NCI-H345 treated with DMSO at 0.1 percent for 48 hours (cell line): Measurements from ENCODE around the gene ULK1.
A peak's percentile ranks its signal among the peaks of the same experiment; 100 is the strongest.

Experiments used
- DNase-seq: peaks from one replicate; lab custom pipeline; 2025; ENCODE audit not compliant: unreplicated experiment; lab: John Stamatoyannopoulos, UW

ULK1 gene

DNA sequence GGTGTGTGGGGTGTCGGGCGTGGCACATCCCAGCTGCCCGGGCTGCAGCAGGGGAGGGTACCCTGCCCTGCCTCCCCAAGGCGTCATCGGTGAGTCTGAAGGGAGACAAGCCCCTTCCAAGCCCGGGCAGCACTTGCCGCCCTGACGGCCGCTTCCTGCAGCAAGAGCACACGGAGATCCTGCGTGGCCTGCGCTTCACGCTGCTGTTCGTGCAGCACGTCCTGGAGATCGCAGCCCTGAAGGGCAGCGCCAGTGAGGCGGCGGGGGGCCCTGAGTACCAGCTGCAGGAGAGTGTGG is 24.6 kb downstream of the ULK1 start:
- no peak for DNase-seq

DNA sequence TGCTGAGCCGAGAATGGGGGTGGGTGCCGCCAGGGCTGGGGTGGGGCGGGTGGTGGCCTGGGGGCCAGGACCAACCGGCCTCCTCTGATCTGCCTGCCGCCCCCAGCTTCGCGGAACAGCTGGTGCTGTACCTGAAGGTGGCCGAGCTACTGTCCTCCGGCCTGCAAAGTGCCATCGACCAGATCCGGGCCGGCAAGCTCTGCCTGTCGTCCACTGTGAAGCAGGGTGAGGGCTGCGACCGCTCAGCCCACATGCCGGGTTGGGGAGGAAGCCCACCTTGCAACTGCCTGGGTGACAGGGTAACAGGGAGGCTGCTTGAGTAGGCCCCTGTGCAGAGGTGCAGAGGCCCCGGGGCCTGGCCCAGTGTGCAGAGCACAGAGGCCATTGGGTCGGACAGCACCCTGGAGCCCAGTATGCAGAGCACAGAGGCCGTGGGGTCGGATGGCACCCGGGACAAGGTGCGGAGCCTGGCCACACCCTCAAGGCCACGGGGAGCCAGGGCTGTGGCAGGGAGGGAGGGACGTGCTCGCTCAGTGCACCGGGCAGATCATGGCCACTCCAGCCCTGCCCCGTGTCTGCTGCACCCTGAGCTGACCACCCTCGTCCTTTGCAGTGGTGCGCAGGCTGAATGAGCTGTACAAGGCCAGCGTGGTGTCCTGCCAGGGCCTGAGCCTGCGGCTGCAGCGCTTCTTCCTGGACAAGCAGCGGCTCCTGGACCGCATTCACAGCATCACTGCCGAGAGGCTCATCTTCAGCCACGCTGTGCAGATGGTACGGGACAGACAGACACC is 25.1 kb downstream of the ULK1 start:
- no peak for DNase-seq

DNA sequence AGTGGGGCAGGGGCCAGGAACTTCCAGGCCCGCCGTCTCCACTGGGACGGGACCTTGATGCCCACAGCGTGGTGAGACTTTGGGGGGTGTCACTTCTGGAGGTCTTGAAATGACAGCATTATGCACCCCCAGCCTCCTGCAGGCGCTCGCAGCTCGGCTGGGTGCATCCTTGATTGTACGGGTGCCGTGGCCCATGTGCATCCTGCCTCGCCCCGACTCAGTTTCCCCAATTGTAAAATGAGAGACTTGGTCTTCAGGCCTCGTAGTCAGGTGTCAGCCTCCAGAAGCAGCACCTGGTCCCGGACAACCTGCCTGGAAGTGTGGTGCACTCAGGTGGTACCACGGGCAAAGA is 25.7 kb downstream of the ULK1 start:
- no peak for DNase-seq

DNA sequence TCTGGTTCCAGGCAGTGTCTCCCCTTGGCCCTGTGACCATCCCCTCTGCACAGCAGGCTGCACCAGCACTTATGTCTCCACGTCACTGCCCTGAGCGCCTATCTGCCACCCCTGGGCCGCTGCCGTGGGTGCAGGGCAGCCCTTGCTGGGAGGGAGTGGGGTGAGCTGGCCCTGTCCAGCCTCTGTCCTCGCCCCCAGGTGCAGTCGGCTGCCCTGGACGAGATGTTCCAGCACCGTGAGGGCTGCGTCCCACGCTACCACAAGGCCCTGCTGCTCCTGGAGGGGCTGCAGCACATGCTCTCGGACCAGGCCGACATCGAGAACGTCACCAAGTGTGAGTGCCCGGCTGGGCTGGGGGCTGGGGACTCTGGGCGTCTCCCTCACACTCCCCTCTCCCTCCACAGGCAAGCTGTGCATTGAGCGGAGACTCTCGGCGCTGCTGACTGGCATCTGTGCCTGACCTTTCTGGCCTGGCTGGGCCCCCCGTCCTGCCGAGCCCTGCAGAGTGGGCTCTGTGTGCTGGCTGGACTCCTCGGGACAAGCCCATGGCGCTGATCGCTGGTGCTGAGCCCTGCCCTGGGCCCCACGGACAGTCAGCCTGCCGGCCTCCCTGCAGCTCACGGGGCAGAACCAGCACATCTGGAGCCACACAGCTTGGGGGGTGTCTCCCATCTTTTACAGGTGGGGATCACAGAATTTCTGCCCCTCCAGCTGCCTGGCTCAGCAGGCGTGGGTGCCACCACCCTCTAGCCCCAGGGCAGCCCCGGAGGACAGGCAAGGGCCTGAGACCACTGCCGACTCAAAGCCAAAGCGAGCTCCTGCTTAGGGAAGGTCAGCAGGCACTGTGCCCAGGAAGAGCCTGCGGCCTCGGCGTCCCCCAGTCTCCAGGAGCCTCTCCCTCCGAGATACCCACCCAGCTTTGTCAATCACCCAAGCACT is 26.7 kb downstream of the ULK1 start:
- no peak for DNase-seq

GRCh38 chr12:131921866-131922769 is 27.7 kb downstream of the ULK1 start:
- no peak for DNase-seq

DNA sequence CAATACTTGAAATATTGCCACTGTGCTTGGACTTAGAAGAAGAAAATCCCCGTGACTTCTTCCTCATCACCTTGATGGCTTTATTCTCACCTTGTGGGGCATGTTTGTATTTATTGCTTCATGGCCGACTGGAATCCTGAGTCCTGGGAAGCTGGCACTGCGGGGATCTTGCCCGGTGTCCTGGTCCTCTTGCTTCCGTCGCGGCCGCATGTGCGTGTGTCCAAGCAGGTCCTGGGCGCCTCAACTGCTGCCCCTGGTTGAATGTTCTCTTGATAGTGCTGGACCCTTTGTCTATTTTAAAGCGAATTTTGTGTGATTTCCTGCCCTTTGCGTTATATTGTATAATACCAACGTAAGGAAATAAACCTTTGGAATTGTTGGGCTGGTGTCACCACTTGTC is 28.4 kb downstream of the ULK1 start:
- no peak for DNase-seq

DNA sequence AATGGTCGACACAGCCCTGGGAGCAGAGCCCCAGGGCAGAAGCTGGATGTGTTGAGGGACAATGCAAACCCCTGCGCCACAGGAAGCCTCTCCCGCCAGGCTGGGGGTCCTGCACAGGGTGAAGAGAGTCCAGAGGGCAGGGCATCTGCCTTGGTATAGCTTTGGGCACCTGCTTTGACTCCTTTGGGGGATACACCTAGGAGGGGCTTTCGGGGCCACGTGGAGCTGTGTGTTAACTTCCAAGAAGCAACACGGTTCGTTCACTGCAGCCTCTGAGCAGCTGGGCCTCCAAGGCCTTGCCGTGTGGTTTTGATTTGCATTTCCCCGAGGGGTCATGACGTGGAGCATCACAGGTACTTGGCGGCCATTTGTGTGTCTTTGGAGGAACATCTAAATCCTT is 28.8 kb downstream of the ULK1 start:
- no peak for DNase-seq

GRCh38 chr12:131927110-131928079 is 33.0 kb downstream of the ULK1 start:
- no peak for DNase-seq

DNA sequence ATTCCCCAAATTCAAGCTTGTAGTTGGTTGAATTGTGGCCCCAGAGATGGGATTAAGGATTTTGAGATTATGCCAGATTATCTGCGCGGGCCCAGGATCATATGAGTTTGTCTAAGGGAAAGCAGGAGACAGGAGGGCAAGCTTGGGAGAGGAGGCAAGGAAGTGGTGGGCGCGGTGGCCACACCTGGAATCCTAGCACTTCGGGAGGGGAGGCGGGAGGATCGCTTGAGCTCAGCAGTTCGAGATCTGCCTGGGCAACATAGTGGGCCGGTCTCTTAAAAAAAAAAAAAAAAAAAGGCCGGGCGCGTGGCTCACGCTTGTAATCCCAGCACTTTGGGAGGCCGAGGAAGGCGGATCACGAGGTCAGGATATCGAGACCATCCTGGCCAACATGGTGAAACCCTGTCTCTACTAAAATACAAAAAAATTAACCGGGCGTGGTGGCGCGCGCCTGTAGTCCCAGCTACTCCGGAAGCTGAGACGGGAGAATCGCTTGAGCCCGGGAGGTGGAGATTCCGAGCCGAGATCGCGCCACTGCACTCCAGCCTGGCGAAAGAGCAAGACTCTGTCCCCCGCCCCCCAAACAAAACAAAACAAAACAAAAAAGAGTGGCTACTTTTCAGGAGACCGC is 33.8 kb downstream of the ULK1 start:
- DNase-seq, result no peak

DNA sequence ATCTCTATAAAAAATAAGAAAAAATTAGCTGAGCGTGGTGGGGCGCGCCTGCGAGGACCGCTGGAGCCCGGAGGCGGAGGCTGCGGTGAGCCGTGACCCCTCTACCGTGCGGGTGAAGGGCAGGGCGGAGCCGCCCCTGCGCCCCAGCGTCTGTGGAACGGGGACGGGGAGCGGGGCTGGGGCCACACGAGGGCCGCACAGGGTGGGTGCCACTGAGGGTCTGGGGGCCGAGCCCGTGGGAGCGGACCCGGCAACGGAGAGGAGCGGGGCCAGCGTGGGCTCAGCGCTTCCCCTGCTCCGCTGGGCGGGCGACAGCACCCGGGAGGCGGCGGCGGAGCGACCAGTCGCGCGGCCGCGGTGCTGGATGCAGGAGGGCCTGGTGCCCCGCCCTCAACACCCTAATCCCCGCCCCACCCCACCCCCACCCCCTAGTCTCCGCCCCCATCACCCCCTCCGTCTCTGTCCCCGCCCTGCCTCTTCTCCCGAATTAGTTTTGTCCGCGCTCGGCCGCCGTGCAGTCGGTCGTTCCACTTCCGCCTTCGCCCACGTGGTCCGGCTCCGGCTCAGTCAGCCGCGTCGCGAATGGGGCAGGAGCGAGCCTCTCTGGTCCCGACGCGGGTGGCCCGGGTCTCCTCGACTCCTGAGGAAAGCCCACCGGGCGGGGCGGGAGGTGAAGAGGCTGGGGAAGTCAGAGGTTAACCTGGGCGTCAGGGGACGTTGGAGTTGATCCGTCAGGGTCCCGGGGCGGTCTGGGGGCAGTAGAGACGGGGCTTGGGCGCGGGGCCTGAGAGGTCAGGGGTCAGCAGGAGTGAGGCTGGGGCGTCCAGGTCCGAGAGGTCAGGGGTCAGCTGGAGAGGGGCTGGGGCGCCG is 34.5 kb downstream of the ULK1 start, which contains the start of gene PUS1:
Gene PUS1 (plus strand): TSS at position 566 of the 870 bp plus-strand sequence. CDS start 447 bp downstream, outside the sequence.
- peak; percentile 79 for DNase-seq

DNA sequence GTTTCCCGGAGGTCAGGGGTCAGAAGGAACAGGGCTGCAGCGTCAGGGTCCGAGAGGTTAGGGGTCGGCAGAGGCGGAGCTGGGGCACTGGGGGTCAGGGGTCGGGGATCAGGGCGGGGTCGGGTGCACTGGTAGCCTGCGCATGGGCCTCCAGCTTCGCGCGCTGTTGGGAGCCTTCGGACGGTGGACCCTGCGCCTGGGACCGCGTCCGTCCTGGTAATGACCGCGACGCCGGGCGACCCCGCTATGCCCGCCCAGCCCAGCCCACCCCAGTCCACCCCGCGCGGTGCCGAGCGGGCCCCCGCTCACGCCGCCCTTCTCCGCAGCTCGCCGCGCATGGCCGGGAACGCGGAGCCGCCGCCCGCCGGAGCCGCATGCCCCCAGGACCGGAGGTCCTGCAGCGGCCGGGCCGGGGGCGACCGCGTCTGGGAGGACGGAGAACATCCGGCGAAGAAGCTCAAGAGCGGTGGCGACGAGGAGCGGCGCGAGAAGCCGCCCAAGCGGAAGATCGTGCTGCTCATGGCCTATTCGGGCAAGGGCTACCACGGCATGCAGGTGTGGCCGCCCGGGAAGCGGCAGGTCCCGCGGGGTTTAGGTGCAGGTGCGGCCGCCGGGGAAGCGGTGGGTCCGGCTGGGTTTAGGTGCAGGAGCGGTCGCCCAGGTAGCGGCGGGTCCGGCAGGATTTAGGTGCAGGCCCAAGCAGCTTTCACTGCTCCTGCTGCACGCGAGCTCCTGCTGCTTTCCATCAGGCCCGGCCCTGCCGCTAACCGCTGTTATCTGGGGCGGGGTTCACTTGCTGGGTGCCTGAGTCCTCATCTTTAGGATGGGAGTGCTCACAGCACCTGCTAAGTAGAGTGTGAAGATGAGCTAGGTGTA is 35.4 kb downstream of the ULK1 start:
- DNase-seq, result no peak

DNA sequence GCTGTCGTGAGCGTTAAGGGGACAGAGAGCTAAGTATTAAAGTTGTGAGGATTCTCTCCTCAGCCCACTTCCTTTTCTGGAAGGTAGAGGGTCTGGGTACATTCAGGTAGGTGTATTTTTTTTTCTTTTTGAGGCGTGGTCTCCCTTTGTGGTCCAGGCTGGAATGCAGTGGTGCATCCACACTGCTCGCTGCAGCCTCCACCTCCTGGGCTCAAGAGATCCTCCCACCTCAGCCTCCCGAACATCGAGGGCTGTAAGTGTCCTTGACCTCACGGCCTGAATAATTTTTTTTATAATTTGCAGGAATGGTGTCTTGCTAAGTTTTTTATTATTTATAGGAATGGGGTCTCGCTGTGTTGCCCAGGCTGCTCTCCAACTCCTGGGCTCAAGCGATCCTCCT is 36.1 kb downstream of the ULK1 start:
- DNase-seq, result no peak

DNA sequence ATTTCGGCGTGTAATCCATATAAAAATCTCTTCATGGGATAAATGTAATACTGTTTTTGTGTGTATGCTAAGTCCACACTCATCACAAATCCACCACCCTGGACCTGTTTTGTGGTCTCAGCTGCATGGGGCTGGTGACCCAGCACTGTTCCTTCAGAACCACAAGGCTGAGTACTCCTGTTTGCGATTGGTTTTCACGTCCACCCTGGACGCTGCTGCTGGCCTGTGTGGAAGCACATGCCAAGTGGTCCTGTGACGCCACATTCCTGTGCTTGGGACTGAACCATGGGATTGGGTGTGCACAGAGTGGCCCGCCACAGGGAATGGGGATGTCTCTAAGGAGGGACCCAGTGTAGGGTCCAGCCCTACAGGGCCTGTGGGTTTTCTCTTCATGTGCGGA is 39.0 kb downstream of the ULK1 start:
- no peak for DNase-seq

- no peak for DNase-seq
Observed at GRCh38 chr12:131934535-131934934, 40.1 kb downstream of the ULK1 start.

GRCh38 chr12:131938082-131938481 is 43.7 kb downstream of the ULK1 start:
- no peak for DNase-seq

DNA sequence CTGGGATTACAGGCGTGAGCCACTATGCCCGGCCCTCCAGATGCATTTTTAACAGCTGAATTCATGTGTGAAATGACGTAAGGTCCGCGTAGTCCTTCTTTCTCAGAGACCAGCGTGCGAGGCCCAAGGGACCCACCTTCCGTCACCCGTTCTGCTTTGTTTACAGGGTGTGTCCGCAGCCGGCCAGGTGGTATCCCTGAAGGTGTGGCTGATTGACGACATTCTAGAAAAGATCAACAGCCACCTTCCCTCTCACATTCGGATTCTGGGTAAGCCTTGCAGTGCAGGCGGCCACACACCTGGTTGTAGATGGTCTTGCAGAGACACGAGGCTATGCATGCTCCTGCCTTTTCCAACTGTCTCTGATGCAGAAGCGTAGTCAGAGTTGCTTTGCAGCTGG is 44.6 kb downstream of the ULK1 start:
- no peak for DNase-seq

DNA sequence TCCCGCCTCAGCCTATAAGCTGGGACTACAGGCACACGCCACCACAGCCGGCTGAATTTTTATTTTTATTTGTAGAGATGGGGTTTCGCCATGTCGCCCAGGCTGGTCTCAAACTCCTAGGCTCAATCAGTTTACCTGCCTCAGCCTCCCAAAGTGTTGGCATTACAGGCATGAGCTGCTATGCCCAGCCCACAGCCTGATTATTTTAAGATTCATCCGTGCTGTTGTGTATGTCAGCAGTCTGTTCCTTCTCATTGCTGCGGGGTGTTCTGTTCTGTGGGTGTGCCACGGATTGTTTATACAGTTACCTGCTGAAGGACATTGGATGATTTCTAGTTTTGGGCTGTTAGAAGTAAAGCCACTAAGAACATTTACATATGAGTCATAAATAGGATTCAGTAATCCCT is 45.7 kb downstream of the ULK1 start:
- no peak for DNase-seq
